ENCODE data around the gene FOXN4.
"Not testable (repeated sequence)": the region's sequence is repeated elsewhere in the genome, so short reads cannot be mapped to it uniquely, and the experiment has no call there.

Gene FOXN4

DNA sequence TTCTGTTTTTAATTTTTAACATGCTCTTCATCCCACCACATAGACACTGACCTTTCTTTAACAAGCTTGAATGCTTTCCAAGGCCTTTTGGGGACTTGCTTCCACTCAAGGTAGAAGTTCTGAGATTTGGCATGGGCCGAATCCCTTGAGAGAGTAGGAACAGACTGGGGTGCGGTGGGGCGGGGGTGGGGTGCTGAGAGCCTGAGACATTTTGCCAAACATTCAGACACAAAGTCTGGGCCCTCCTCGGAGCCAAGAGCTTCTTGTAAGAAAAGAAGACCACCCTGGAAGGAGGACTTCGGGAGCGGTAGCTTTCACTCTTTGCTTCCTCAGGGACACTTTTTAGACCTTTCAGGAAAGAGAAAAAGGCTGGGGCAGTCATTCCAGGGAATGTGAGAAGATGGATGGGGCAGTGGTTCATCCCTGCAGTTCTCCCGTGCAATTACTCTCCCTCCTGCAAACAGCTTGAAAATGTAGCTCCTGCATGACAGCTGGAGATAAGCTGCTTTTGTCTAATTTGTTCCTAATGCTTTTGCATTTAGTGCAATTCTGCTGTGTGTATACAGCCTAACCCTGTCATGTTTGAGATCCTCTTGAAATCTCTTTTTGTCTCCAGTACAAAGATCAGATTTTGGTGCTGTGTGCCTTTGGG, 22.3 kb upstream of the FOXN4 start:
- DNase-seq (ENCODE audit: low read depth in 1 of 2, low spot score in 1 of 2): no peak
- TF ChIP-seq, protein P1, sequence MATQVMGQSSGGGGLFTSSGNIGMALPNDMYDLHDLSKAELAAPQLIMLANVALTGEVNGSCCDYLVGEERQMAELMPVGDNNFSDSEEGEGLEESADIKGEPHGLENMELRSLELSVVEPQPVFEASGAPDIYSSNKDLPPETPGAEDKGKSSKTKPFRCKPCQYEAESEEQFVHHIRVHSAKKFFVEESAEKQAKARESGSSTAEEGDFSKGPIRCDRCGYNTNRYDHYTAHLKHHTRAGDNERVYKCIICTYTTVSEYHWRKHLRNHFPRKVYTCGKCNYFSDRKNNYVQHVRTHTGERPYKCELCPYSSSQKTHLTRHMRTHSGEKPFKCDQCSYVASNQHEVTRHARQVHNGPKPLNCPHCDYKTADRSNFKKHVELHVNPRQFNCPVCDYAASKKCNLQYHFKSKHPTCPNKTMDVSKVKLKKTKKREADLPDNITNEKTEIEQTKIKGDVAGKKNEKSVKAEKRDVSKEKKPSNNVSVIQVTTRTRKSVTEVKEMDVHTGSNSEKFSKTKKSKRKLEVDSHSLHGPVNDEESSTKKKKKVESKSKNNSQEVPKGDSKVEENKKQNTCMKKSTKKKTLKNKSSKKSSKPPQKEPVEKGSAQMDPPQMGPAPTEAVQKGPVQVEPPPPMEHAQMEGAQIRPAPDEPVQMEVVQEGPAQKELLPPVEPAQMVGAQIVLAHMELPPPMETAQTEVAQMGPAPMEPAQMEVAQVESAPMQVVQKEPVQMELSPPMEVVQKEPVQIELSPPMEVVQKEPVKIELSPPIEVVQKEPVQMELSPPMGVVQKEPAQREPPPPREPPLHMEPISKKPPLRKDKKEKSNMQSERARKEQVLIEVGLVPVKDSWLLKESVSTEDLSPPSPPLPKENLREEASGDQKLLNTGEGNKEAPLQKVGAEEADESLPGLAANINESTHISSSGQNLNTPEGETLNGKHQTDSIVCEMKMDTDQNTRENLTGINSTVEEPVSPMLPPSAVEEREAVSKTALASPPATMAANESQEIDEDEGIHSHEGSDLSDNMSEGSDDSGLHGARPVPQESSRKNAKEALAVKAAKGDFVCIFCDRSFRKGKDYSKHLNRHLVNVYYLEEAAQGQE (IDR thresholded peaks at IDR 0.05; ENCODE audit: insufficient replicate concordance, low read depth): no peak
- no peak for TF ChIP-seq POLR2AphosphoS5 (IDR thresholded peaks at IDR 0.05; ENCODE audit: low read depth)
- no peak for TF ChIP-seq GABPA (IDR thresholded peaks at IDR 0.05; ENCODE audit: low read depth)
- TF ChIP-seq, protein P2, sequence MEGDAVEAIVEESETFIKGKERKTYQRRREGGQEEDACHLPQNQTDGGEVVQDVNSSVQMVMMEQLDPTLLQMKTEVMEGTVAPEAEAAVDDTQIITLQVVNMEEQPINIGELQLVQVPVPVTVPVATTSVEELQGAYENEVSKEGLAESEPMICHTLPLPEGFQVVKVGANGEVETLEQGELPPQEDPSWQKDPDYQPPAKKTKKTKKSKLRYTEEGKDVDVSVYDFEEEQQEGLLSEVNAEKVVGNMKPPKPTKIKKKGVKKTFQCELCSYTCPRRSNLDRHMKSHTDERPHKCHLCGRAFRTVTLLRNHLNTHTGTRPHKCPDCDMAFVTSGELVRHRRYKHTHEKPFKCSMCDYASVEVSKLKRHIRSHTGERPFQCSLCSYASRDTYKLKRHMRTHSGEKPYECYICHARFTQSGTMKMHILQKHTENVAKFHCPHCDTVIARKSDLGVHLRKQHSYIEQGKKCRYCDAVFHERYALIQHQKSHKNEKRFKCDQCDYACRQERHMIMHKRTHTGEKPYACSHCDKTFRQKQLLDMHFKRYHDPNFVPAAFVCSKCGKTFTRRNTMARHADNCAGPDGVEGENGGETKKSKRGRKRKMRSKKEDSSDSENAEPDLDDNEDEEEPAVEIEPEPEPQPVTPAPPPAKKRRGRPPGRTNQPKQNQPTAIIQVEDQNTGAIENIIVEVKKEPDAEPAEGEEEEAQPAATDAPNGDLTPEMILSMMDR (IDR thresholded peaks at IDR 0.05; ENCODE audit: insufficient read depth, low read length): no peak
- TF ChIP-seq SPI1 (IDR thresholded peaks at IDR 0.05; ENCODE audit: borderline replicate concordance, low read depth): no peak
- Histone ChIP-seq H3K4me3 (replicated peaks; ENCODE audit: insufficient read depth, low read length) (no peak overlapping the region), H3K27me3 (ENCODE audit: insufficient read depth, poor library complexity, severe bottlenecking) (peaks cover 10% of the 10 kb centered on the region), H3K27ac (replicated peaks) (no peak overlapping the region)

DNA sequence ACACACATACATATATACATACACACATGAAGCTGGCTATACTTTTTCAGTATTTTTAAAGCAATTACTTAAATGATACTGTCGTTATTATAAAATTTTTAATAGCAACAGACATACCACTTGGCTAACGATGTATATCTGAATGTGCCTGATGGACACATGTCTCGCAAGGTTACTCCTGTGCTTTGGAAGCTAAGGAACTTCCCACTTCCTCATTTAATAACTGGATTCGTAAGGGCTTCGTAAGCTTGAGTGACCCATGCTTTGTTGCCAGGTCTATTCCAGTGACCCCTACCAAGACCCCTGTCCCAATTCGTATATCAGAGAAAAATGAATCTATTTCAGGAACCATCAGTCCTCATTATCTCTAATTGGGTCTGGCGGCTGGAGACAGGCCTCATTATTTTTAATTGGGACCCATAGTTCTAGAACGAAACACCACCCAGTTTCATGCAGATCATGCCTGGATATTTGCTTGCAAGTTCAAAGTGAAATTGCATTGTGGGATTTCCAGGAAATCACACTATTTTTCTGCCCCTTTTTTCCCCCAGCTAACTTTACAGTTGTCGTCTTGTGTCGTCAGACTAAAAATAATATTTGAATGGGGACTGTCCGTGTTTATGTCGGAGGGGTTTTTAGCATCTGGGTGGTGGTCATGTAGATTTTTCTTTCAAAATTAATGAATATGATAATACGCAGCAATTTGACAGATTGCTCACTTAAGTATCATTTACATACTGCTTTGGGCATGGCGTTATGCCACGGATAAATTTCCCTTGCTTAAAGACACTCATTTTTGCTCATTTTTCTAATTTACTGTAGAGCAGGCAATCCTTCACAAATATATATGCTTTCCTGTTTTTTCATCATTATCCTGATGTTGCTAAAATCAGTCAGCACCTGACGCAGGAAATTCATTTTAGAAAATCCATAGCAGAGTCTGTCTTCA, 21.5 kb upstream of the FOXN4 start:
- TF ChIP-seq GABPA (IDR thresholded peaks at IDR 0.05; ENCODE audit: low read depth) (no peak), POLR2AphosphoS5 (IDR thresholded peaks at IDR 0.05; ENCODE audit: low read depth) (no peak), SPI1 (IDR thresholded peaks at IDR 0.05; ENCODE audit: borderline replicate concordance, low read depth) (peak; percentile 58; the same call in 1 of the 2 replicates)
- TF ChIP-seq, protein P2 (IDR thresholded peaks at IDR 0.05; ENCODE audit: insufficient read depth, low read length): no peak
- Histone ChIP-seq H3K4me3 (replicated peaks; ENCODE audit: insufficient read depth, low read length) (no peak overlapping the region), H3K27me3 (ENCODE audit: insufficient read depth, poor library complexity, severe bottlenecking) (peaks cover 10% of the 10 kb centered on the region), H3K27ac (replicated peaks) (no peak overlapping the region)
- DNase-seq (ENCODE audit: low read depth in 1 of 2, low spot score in 1 of 2): no peak

DNA sequence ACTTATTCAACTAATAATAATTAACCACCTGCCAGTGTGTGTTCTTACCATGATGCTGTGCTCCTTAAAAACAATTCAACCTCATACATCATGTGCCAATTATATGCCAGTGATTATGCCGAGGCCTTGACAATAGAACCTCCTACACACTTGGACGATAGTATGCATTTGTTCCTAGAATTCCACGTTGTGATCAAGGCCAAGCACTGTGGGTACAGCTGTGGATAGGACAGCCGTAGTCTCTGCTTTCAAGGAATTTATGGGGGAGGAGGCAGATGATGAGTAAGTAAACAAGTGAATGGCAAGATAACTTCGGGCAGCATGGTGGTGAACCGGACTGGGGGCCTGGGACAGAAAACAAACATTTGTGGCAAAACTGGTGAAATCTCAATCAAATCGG, 20.6 kb upstream of the FOXN4 start:
- no peak for DNase-seq (ENCODE audit: low read depth in 1 of 2, low spot score in 1 of 2)
- TF ChIP-seq, protein P1 (IDR thresholded peaks at IDR 0.05; ENCODE audit: insufficient replicate concordance, low read depth): no peak
- Histone ChIP-seq H3K27ac (replicated peaks) (no peak overlapping the region), H3K27me3 (ENCODE audit: insufficient read depth, poor library complexity, severe bottlenecking) (peaks cover 10% of the 10 kb centered on the region), H3K4me3 (replicated peaks; ENCODE audit: insufficient read depth, low read length) (no peak overlapping the region)

DNA sequence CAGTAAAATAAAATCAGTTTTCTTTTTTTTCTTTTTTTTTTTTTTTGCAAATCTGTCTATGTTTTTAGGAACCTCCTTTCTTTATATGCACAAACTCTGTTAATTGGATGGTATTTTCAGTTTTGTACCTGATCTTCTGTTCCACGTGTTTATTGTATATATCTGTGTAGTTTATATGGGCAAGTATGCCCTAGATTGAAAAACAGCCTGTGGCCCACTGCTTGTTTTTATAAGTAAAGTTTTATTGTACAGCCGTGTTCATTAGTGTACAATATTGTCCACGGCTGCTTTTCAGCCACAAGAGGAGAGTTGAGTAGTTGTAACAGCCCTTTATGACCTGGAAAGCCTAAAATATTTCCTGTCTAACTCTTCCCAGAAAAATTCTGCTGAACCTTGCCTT, 19.9 kb upstream of the FOXN4 start:
- H3K4me3 ChIP-seq (replicated peaks; ENCODE audit: insufficient read depth, low read length): no peak overlapping the region
- no peak overlapping the region for H3K27ac ChIP-seq (replicated peaks)
- TF ChIP-seq POLR2AphosphoS5 (IDR thresholded peaks at IDR 0.05; ENCODE audit: low read depth) (no peak), SPI1 (IDR thresholded peaks at IDR 0.05; ENCODE audit: borderline replicate concordance, low read depth) (no peak), GABPA (IDR thresholded peaks at IDR 0.05; ENCODE audit: low read depth) (no peak)
- TF ChIP-seq, protein P1 (IDR thresholded peaks at IDR 0.05; ENCODE audit: insufficient replicate concordance, low read depth): no peak
- TF ChIP-seq, protein P2 (IDR thresholded peaks at IDR 0.05; ENCODE audit: insufficient read depth, low read length): no peak
- DNase-seq (ENCODE audit: low read depth in 1 of 2, low spot score in 1 of 2): no peak
- H3K27me3 ChIP-seq (ENCODE audit: insufficient read depth, poor library complexity, severe bottlenecking): peaks cover 10% of the 10 kb centered on the region

DNA sequence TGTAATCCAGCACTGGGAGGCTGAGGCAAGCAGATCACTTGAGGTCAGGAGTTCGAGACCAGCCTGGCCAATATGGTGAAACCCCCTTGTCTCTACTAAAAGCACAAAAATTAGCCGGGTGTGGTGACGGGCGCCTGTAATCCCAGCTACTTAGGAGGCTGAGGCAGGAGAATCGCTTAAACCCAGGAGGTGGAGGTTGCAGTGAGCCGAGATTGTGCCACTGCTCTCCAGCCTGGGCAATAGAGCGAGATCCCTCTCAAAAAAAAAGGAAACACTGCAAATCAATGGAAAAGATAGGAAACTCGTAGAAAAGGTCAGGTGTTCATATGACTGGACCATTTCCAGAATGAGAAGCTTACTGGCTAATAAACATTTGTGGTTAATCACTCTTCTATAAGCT, 12.2 kb upstream of the FOXN4 start:
- H3K27ac ChIP-seq (replicated peaks); DNase-seq (ENCODE audit: low read depth in 1 of 2, low spot score in 1 of 2); H3K27me3 ChIP-seq (ENCODE audit: insufficient read depth, poor library complexity, severe bottlenecking); H3K4me3 ChIP-seq (replicated peaks; ENCODE audit: insufficient read depth, low read length): not testable (repeated sequence)

All from HL-60 (cell line).